Measurements from ENCODE around the gene MYBPC1. TPM values are rescaled to one million over a fixed set of nuclear protein-coding genes. Genes with fewer than 3 reads are reported as not detected.

The MYBPC1 gene
- total RNA-seq, 1 experiment from 2014 or later: not detected

DNA sequence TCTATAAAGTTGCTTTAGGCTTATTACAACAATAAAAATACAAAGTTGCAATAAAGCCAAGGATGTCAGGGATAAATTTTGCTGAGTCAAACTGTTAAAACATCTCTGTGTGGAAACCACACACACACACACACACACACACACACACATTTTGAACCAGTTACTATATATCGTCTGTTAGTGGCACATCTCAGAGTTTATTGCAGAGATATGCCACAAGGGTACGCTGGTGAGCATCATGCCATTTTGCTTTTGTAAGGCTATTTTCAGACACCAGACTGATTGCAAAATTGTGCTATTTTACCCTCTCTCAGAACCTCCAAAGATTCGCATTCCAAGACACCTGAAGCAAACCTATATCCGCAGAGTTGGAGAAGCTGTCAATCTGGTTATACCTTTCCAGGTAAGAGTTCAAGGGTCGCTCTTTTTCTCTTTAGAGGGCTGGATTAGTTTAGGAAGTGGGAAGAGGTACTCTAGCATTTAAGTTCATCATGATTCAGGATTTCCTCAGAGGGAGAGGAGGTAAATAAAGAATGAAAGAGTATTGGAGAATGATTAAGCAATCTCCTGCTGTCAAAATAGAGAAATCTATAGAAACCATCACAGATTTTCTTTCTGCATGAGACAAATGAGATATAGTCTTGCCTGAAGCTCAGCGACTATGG lies 75.4 kb downstream of the MYBPC1 start:
- Histone ChIP-seq H3K36me3 (ENCODE audit: control insufficient read depth, insufficient read depth, low read length) (no peaks in the 10 kb centered on the region), H3K4me1 (peaks cover 7% of the 10 kb centered on the region; the same call in 1 of the 2 replicates), H3K27me3 (replicated peaks; ENCODE audit: control insufficient read depth, insufficient read depth, low read length) (no peaks in the 10 kb centered on the region), H3K4me3 (ENCODE audit: low read depth, low read length) (no peak overlapping the region), H3K9me3 (no peaks in the 10 kb centered on the region)
- peaks cover 2% of the 10 kb centered on the region for H3K27me3 Mint-ChIP-seq (ENCODE audit: insufficient read depth, unreplicated experiment)
- intact Hi-C loops (cut with micrococcal nuclease; ENCODE audit: unreplicated experiment): loop anchor here (1.0 kb wide), 2 partner anchors 27 to 89 kb away; partner anchors contain the start of gene CHPT1
- no peak overlapping the region for H3K27ac Mint-ChIP-seq (ENCODE audit: unreplicated experiment)
- peak; percentile 42 to 58 for DNase-seq
- H3K4me1 Mint-ChIP-seq (ENCODE audit: low read depth, unreplicated experiment): peaks cover 22% of the 10 kb centered on the region
- TF ChIP-seq CTCF (IDR thresholded peaks at IDR 0.05; ENCODE audit: insufficient read depth in 1 of 2, low read depth in 1 of 2, low read length in 1 of 2, severe bottlenecking in 1 of 2, unreplicated experiment in 1 of 2): peak; percentile 62 to 64
- H3K9me3 Mint-ChIP-seq (ENCODE audit: unreplicated experiment): no peaks in the 10 kb centered on the region
- BruUV-seq (replicated peaks): no TSS peak
- H3K36me3 Mint-ChIP-seq (ENCODE audit: insufficient read depth, unreplicated experiment): peaks cover 6% of the 10 kb centered on the region
- POLR2A ChIA-PET: no interaction called here
- no peak overlapping the region for H3K4me3 Mint-ChIP-seq (ENCODE audit: unreplicated experiment)
- CTCF ChIA-PET: interaction anchor here (0.7 kb wide), 1 partner anchor 169 kb away, joined by 5 read pairs; no protein-coding TSS in a partner anchor

- BruUV-seq (replicated peaks): no TSS peak
- no peaks in the 10 kb centered on the region for H3K27me3 ChIP-seq (replicated peaks; ENCODE audit: control insufficient read depth, insufficient read depth, low read length)
- CTCF ChIA-PET: no interaction called here
- TF ChIP-seq CTCF (IDR thresholded peaks at IDR 0.05; ENCODE audit: insufficient read depth in 1 of 2, low read depth in 1 of 2, low read length in 1 of 2, severe bottlenecking in 1 of 2, unreplicated experiment in 1 of 2): no peak
- no peak overlapping the region for H3K4me3 ChIP-seq (ENCODE audit: low read depth, low read length)
- H3K4me1 ChIP-seq: peaks cover 7% of the 10 kb centered on the region; the same call in 1 of the 2 replicates
- POLR2A ChIA-PET: no interaction called here
- Mint-ChIP-seq H3K27ac (ENCODE audit: unreplicated experiment) (no peak overlapping the region), H3K4me3 (ENCODE audit: unreplicated experiment) (no peak overlapping the region), H3K9me3 (ENCODE audit: unreplicated experiment) (no peaks in the 10 kb centered on the region), H3K36me3 (ENCODE audit: insufficient read depth, unreplicated experiment) (peaks cover 3% of the 10 kb centered on the region), H3K27me3 (ENCODE audit: insufficient read depth, unreplicated experiment) (peaks cover 2% of the 10 kb centered on the region), H3K4me1 (ENCODE audit: low read depth, unreplicated experiment) (peaks cover 19% of the 10 kb centered on the region)
- DNase-seq: no peak
- no peaks in the 10 kb centered on the region for H3K9me3 ChIP-seq
- no peaks in the 10 kb centered on the region for H3K36me3 ChIP-seq (ENCODE audit: control insufficient read depth, insufficient read depth, low read length)
- intact Hi-C loops (cut with micrococcal nuclease; ENCODE audit: unreplicated experiment): no loop called here
These were observed 76.5 kb downstream of the MYBPC1 start for GRCh38 chr12:101671157-101671791.

- Histone ChIP-seq H3K27me3 (replicated peaks; ENCODE audit: control insufficient read depth, insufficient read depth, low read length) (no peaks in the 10 kb centered on the region), H3K4me1 (peaks cover 7% of the 10 kb centered on the region; the same call in 1 of the 2 replicates), H3K36me3 (ENCODE audit: control insufficient read depth, insufficient read depth, low read length) (no peaks in the 10 kb centered on the region), H3K9me3 (no peaks in the 10 kb centered on the region), H3K4me3 (ENCODE audit: low read depth, low read length) (no peak overlapping the region)
- Mint-ChIP-seq H3K4me3 (ENCODE audit: unreplicated experiment) (no peak overlapping the region), H3K4me1 (ENCODE audit: low read depth, unreplicated experiment) (peaks cover 15% of the 10 kb centered on the region), H3K27ac (ENCODE audit: unreplicated experiment) (no peak overlapping the region), H3K9me3 (ENCODE audit: unreplicated experiment) (no peaks in the 10 kb centered on the region), H3K36me3 (ENCODE audit: insufficient read depth, unreplicated experiment) (no peaks in the 10 kb centered on the region), H3K27me3 (ENCODE audit: insufficient read depth, unreplicated experiment) (no peaks in the 10 kb centered on the region)
- no TSS peak for BruUV-seq (replicated peaks)
- TF ChIP-seq CTCF (IDR thresholded peaks at IDR 0.05; ENCODE audit: insufficient read depth in 1 of 2, low read depth in 1 of 2, low read length in 1 of 2, severe bottlenecking in 1 of 2, unreplicated experiment in 1 of 2): no peak
- POLR2A ChIA-PET: no interaction called here
- DNase-seq: no peak
- intact Hi-C loops (cut with micrococcal nuclease; ENCODE audit: unreplicated experiment): no loop called here
- CTCF ChIA-PET: no interaction called here
These were observed 77.1 kb downstream of the MYBPC1 start for GRCh38 chr12:101671833-101672232.

All from Caco-2 (cell line).